HG03354 (cell line): ENCODE results near the gene MOB3A.

Source experiments
- ATAC-seq: cut with Tn5 transposase; IDR thresholded peaks from one replicate; pipeline ENCODE4 v1.9.1; 2021; ENCODE audit warnings: mild to moderate bottlenecking; ENCODE audit not compliant: unreplicated experiment, poor library complexity, severe bottlenecking

MOB3A gene

GRCh38 chr19:2126879-2127518, 30.9 kb upstream of the MOB3A start:
- no peak for ATAC-seq

- no peak for ATAC-seq
Measured at GRCh38 chr19:2123682-2124387, 27.7 kb upstream of the MOB3A start.

- ATAC-seq = no peak
Measured at GRCh38 chr19:2122982-2123381, 26.9 kb upstream of the MOB3A start.

- ATAC-seq = no peak
Measured at GRCh38 chr19:2122251-2122650, 26.1 kb upstream of the MOB3A start.

- ATAC-seq = no peak
Measured at GRCh38 chr19:2121416-2122051, 25.4 kb upstream of the MOB3A start.

GRCh38 chr19:2120821-2121220, 24.7 kb upstream of the MOB3A start:
- ATAC-seq = no peak

- ATAC-seq = no peak
Measured at GRCh38 chr19:2119921-2120785, 24.0 kb upstream of the MOB3A start.

- ATAC-seq = no peak
Measured at GRCh38 chr19:2118438-2118837, 22.3 kb upstream of the MOB3A start.

- no peak for ATAC-seq
Measured at GRCh38 chr19:2117215-2117960, 21.3 kb upstream of the MOB3A start.

- no peak for ATAC-seq
Measured at GRCh38 chr19:2116507-2116906, 20.4 kb upstream of the MOB3A start.

- ATAC-seq = no peak
Measured at GRCh38 chr19:2115911-2116426, 19.8 kb upstream of the MOB3A start.

GRCh38 chr19:2115324-2115723, 19.2 kb upstream of the MOB3A start:
- no peak for ATAC-seq

GRCh38 chr19:2114821-2115220, 18.7 kb upstream of the MOB3A start:
- ATAC-seq = no peak

- ATAC-seq = no peak
Measured at GRCh38 chr19:2114218-2114617, 18.1 kb upstream of the MOB3A start.

- ATAC-seq = no peak
Measured at GRCh38 chr19:2113439-2114211, 17.5 kb upstream of the MOB3A start.

GRCh38 chr19:2112516-2113320, 16.6 kb upstream of the MOB3A start:
- no peak for ATAC-seq

GRCh38 chr19:2111886-2112285, 15.8 kb upstream of the MOB3A start:
- ATAC-seq = no peak

GRCh38 chr19:2111425-2111824, 15.3 kb upstream of the MOB3A start:
- ATAC-seq = no peak
